Measurements from ENCODE around the gene RABEP2.

DNA sequence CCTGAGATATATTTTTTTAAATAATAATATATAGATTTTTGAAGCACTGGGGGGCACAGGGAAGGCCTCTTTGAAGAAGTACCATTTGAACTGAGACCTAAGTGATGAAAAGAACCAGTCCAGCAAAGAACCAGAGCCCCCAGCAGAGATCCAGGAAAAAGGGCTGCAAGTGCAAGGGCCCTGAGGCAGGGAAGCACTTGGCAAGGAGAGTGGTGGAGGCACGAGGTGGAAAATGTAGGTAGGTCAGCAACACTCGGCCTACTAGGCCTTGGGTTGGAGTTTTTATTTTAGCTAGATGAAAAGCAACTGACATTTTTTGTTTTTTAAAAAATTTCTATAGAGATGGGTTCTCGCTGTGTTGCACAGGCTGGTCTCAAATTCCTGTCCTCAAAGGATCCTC is 5.2 kb upstream of the RABEP2 start:
- TF ChIP-seq, protein P1, sequence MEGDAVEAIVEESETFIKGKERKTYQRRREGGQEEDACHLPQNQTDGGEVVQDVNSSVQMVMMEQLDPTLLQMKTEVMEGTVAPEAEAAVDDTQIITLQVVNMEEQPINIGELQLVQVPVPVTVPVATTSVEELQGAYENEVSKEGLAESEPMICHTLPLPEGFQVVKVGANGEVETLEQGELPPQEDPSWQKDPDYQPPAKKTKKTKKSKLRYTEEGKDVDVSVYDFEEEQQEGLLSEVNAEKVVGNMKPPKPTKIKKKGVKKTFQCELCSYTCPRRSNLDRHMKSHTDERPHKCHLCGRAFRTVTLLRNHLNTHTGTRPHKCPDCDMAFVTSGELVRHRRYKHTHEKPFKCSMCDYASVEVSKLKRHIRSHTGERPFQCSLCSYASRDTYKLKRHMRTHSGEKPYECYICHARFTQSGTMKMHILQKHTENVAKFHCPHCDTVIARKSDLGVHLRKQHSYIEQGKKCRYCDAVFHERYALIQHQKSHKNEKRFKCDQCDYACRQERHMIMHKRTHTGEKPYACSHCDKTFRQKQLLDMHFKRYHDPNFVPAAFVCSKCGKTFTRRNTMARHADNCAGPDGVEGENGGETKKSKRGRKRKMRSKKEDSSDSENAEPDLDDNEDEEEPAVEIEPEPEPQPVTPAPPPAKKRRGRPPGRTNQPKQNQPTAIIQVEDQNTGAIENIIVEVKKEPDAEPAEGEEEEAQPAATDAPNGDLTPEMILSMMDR (IDR thresholded peaks at IDR 0.05; ENCODE audit: borderline replicate concordance, extremely low read depth, low read length, poor library complexity, severe bottlenecking), result no peak
- TF ChIP-seq EZH2 (IDR thresholded peaks at IDR 0.05; ENCODE audit: borderline replicate concordance, low read depth, low read length, severe bottlenecking), result no peak

Measured in DND-41 (cell line).